ENCODE data around the gene IL3. TPM values are rescaled to one million over a fixed set of nuclear protein-coding genes. Genes with fewer than 3 reads are reported as not detected.

Gene IL3
- total and polyA plus RNA-seq, 2 donors (not counting 1 experiment from before 2014, with no cell fraction given): not detected

DNA sequence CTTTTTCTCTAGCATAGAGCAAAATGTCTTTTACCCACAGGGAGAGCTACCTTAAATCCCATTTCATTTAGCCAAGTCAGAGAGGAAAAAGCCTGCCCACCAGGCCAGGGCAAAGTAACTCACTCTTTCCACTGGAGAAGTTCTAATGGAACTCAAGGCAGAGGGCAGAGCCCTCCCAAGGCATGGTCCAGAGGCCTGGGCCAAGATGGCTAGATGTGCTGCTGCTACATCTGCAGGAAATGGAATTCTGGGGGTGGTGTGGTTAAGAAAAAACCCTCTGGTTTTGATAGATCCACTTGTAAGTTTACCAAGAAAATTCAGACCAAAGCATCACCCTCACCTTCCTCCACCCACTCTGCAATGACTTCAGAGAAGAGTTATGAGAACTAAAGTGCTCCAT is 50.5 kb downstream of the IL3 start:
- POLR2A ChIA-PET: interaction anchor here (0.6 kb wide), 1 partner anchor 246 kb away, joined by 4 read pairs; no protein-coding TSS in a partner anchor
- no peak overlapping the region for H3K4me3 Mint-ChIP-seq
- H2AFZ ChIP-seq (ENCODE audit: insufficient read depth, low read depth, low read length, poor library complexity, severe bottlenecking): no peak overlapping the region

DNA sequence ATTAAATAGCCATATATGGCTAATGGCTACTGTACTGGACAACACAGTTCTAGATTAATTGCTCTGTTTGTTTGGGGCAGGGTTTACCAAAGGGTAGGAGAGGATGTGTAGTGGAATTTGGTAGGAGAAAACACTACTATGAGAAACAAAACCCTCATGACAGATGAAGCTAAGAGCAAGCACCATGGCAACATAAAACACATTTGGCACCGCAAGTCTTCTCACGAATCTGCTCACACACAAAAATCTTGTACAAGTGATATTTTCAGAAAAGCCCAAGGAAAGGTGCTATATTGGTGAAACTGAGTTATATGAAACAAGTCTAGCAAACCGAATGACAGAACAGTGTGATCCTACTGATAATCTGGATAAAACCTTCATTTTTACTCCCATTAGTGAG is 51.7 kb downstream of the IL3 start:
- DNase-seq: no peak
- Histone ChIP-seq H3K9ac (ENCODE audit: low read length) (no peak overlapping the region), H3K27me3 (replicated peaks in 1 of 4; ENCODE audit: control extremely low read depth in 1 of 4, control insufficient read depth in 3 of 4, insufficient read depth in 4 of 4, low read length in 3 of 4) (no peaks in the 10 kb centered on the region), H3K4me2 (replicated peaks; ENCODE audit: low read depth, low read length, poor library complexity, severe bottlenecking) (no peak overlapping the region), H3K9me3 (ENCODE audit: control extremely low read depth in 1 of 3, control insufficient read depth in 2 of 3, insufficient read depth in 1 of 3, low read length in 2 of 3) (peaks cover 0 to 5% (median 3%) of the 10 kb centered on the region in 3 donors), H3K36me3 (replicated peaks in 1 of 2; ENCODE audit: control extremely low read depth in 1 of 2, control insufficient read depth in 1 of 2, extremely low read depth in 1 of 2, insufficient read depth in 2 of 2, low read length in 1 of 2) (no peaks in the 10 kb centered on the region), H3K79me2 (ENCODE audit: control insufficient read depth, insufficient read depth, low read length) (no peaks in the 10 kb centered on the region), H2AFZ (ENCODE audit: insufficient read depth, low read depth, low read length, poor library complexity, severe bottlenecking) (no peak overlapping the region), H3K4me1 (ENCODE audit: control insufficient read depth in 2 of 2, insufficient read depth in 2 of 2, low read length in 2 of 2) (peaks cover 3 to 5% of the 10 kb centered on the region in 2 donors), H3K27ac (ENCODE audit: low read length in 2 of 2) (no peak overlapping the region), H3K4me3 (ENCODE audit: control extremely low read depth in 1 of 5, extremely low read depth in 1 of 5, insufficient read depth in 1 of 5, low read depth in 2 of 5, low read length in 4 of 5) (no peak overlapping the region), H4K20me1 (ENCODE audit: control insufficient read depth, insufficient read depth, low read length, poor library complexity, severe bottlenecking) (no peaks in the 10 kb centered on the region)
- TF ChIP-seq, protein P1, sequence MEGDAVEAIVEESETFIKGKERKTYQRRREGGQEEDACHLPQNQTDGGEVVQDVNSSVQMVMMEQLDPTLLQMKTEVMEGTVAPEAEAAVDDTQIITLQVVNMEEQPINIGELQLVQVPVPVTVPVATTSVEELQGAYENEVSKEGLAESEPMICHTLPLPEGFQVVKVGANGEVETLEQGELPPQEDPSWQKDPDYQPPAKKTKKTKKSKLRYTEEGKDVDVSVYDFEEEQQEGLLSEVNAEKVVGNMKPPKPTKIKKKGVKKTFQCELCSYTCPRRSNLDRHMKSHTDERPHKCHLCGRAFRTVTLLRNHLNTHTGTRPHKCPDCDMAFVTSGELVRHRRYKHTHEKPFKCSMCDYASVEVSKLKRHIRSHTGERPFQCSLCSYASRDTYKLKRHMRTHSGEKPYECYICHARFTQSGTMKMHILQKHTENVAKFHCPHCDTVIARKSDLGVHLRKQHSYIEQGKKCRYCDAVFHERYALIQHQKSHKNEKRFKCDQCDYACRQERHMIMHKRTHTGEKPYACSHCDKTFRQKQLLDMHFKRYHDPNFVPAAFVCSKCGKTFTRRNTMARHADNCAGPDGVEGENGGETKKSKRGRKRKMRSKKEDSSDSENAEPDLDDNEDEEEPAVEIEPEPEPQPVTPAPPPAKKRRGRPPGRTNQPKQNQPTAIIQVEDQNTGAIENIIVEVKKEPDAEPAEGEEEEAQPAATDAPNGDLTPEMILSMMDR (IDR thresholded peaks at IDR 0.05): no peak
- no peak for TF ChIP-seq EZH2 (IDR thresholded peaks at IDR 0.05; ENCODE audit: borderline replicate concordance, insufficient read depth, low read depth, low read length, poor library complexity, severe bottlenecking)
- H3K9me3 Mint-ChIP-seq (ENCODE audit: insufficient read depth): no peaks in the 10 kb centered on the region
- ChIA-PET CTCF (no interaction called here), POLR2A (no interaction called here)
- no peak overlapping the region for H3K4me3 Mint-ChIP-seq
- no peaks in the 10 kb centered on the region for H3K27me3 Mint-ChIP-seq
- intact Hi-C loops (cut with micrococcal nuclease): no loop called here
- H3K4me1 Mint-ChIP-seq: peaks cover 14% of the 10 kb centered on the region
- no peak overlapping the region for H3K27ac Mint-ChIP-seq
- WGBS (ENCODE audit: insufficient coverage): no CpG with 5 or more reads among the region's 3 CpGs
- no peak for ATAC-seq (ENCODE audit: low read depth)

More for the DNA sequence above, 50.5 kb downstream of the IL3 start:
- no peak for DNase-seq
- TF ChIP-seq, protein P1 (IDR thresholded peaks at IDR 0.05): no peak
- TF ChIP-seq EZH2 (IDR thresholded peaks at IDR 0.05; ENCODE audit: borderline replicate concordance, insufficient read depth, low read depth, low read length, poor library complexity, severe bottlenecking): no peak
- Mint-ChIP-seq H3K27ac (no peak overlapping the region), H3K27me3 (no peaks in the 10 kb centered on the region), H3K9me3 (ENCODE audit: insufficient read depth) (no peaks in the 10 kb centered on the region), H3K4me1 (peaks cover 19% of the 10 kb centered on the region)
- no peaks in the 10 kb centered on the region for H3K79me2 ChIP-seq (ENCODE audit: control insufficient read depth, insufficient read depth, low read length)
- CTCF ChIA-PET: interaction anchor here (1.1 to 1.2 kb wide), 2 partner anchors 9 to 46 kb away, joined by 3 read pairs; no protein-coding TSS in a partner anchor
- H3K9me3 ChIP-seq (ENCODE audit: control extremely low read depth in 1 of 3, control insufficient read depth in 2 of 3, insufficient read depth in 1 of 3, low read length in 2 of 3): peaks cover 0 to 5% (median 3%) of the 10 kb centered on the region in 3 donors
- no peaks in the 10 kb centered on the region for H3K36me3 ChIP-seq (replicated peaks in 1 of 2; ENCODE audit: control extremely low read depth in 1 of 2, control insufficient read depth in 1 of 2, extremely low read depth in 1 of 2, insufficient read depth in 2 of 2, low read length in 1 of 2)
- H3K4me2 ChIP-seq (replicated peaks; ENCODE audit: low read depth, low read length, poor library complexity, severe bottlenecking): no peak overlapping the region
- no peak for ATAC-seq (ENCODE audit: low read depth)
- H3K9ac ChIP-seq (ENCODE audit: low read length): no peak overlapping the region
- peaks cover 3% of the 10 kb centered on the region in 2 donors for H3K4me1 ChIP-seq (ENCODE audit: control insufficient read depth in 2 of 2, insufficient read depth in 2 of 2, low read length in 2 of 2)
- H3K27ac ChIP-seq (ENCODE audit: low read length in 2 of 2): no peak overlapping the region
- H3K4me3 ChIP-seq (ENCODE audit: control extremely low read depth in 1 of 5, extremely low read depth in 1 of 5, insufficient read depth in 1 of 5, low read depth in 2 of 5, low read length in 4 of 5): no peak overlapping the region
- H4K20me1 ChIP-seq (ENCODE audit: control insufficient read depth, insufficient read depth, low read length, poor library complexity, severe bottlenecking): no peaks in the 10 kb centered on the region
- intact Hi-C loops (cut with micrococcal nuclease): no loop called here
- no peaks in the 10 kb centered on the region for H3K27me3 ChIP-seq (replicated peaks in 1 of 4; ENCODE audit: control extremely low read depth in 1 of 4, control insufficient read depth in 3 of 4, insufficient read depth in 4 of 4, low read length in 3 of 4)

Small RNA genes within 50 kb of the gene (small RNA-seq; reads per million reads assigned to genes)
- not detected for gene RF00285 (ENCODE audit: insufficient read length, low read depth, low replicate concordance)

Other genes starting within 250 kb of the IL3 start
- gene MEIKIN, start 115.0 kb upstream of the IL3 start, total RNA-seq: 0.75 TPM in 1 of 2 replicates, not detected in the other
- not detected in 2 replicates for gene MEIKIN, start 115.0 kb upstream of the IL3 start, polyA plus RNA-seq
- 0.62 TPM in 1 of 2 replicates, not detected in the other for gene ACSL6, start 49.0 kb upstream of the IL3 start, total RNA-seq
- gene ACSL6, start 49.0 kb upstream of the IL3 start, polyA plus RNA-seq: 0.03 and 0.72 TPM in 2 replicates
- 0.41 TPM in 1 of 2 replicates, not detected in the other for gene CSF2, start 13.1 kb downstream of the IL3 start, total RNA-seq
- gene CSF2, start 13.1 kb downstream of the IL3 start, polyA plus RNA-seq: not detected in 2 replicates
- 0.22 and 0.25 TPM in 2 replicates for gene P4HA2, start 167.2 kb downstream of the IL3 start, total RNA-seq
- gene P4HA2, start 167.2 kb downstream of the IL3 start, polyA plus RNA-seq: 0.04 and 0.09 TPM in 2 replicates
- not detected in 2 replicates for gene PDLIM4, start 197.0 kb downstream of the IL3 start, total RNA-seq
- gene PDLIM4, start 197.0 kb downstream of the IL3 start, polyA plus RNA-seq: not detected in 2 replicates
- 0.27 TPM in 1 of 2 replicates, not detected in the other for gene SLC22A4, start 233.7 kb downstream of the IL3 start, total RNA-seq
- gene SLC22A4, start 233.7 kb downstream of the IL3 start, polyA plus RNA-seq: 0.18 and 0.19 TPM in 2 replicates

Data from B cell (primary cell).